ENCODE data around the gene PUM1.

DNA sequence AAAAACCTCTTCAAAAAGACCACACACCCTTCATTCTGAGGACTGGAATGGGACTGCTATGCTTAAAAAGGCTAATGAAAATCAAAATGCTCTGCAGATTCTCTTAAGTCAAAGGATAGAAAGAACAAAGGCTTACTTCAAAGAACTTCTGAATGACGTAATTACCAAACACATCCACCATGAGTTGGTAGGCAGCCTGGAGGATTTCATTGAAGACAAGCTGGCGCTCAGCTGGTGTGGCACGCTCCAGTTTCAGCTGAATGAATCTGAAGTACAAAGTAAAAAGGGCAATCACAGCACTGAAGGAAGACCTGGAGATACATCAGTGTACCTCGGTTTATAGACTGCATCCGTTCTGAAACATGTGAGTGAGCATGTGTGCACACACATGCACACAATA is 113.4 kb downstream of the PUM1 start:
- no peak for TF ChIP-seq POLR2A (IDR thresholded peaks at IDR 0.05)
- TF ChIP-seq, protein P1, sequence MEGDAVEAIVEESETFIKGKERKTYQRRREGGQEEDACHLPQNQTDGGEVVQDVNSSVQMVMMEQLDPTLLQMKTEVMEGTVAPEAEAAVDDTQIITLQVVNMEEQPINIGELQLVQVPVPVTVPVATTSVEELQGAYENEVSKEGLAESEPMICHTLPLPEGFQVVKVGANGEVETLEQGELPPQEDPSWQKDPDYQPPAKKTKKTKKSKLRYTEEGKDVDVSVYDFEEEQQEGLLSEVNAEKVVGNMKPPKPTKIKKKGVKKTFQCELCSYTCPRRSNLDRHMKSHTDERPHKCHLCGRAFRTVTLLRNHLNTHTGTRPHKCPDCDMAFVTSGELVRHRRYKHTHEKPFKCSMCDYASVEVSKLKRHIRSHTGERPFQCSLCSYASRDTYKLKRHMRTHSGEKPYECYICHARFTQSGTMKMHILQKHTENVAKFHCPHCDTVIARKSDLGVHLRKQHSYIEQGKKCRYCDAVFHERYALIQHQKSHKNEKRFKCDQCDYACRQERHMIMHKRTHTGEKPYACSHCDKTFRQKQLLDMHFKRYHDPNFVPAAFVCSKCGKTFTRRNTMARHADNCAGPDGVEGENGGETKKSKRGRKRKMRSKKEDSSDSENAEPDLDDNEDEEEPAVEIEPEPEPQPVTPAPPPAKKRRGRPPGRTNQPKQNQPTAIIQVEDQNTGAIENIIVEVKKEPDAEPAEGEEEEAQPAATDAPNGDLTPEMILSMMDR (IDR thresholded peaks at IDR 0.05) = no peak
- TF ChIP-seq EP300 (IDR thresholded peaks at IDR 0.05) = no peak
